Lower leg skin (tissue), 3 donors: ENCODE measurements around the gene UNC13B.

Source experiments
- POLR2A ChIP-seq, 2 donors: fragments of 450-650 bp; IDR thresholded peaks; one replicate each; pipeline ENCODE4 v1.6.1; 2016 to 2017; ENCODE audit warnings: antibody characterized with exemption in 2 of 2, mild to moderate bottlenecking in 1 of 2, moderate library complexity in 1 of 2
- TF ChIP-seq, protein P1 (sequence below), 3 donors: fragments of 450-650 bp; IDR thresholded peaks; one replicate each; pipeline ENCODE4 v1.5.1; 2016; ENCODE audit warnings: antibody characterized with exemption in 3 of 3, mild to moderate bottlenecking in 3 of 3, moderate library complexity in 2 of 3

GRCh38 chr9:35236692-35237091 is 74.9 kb downstream of the UNC13B start:
- TF ChIP-seq, protein P1, sequence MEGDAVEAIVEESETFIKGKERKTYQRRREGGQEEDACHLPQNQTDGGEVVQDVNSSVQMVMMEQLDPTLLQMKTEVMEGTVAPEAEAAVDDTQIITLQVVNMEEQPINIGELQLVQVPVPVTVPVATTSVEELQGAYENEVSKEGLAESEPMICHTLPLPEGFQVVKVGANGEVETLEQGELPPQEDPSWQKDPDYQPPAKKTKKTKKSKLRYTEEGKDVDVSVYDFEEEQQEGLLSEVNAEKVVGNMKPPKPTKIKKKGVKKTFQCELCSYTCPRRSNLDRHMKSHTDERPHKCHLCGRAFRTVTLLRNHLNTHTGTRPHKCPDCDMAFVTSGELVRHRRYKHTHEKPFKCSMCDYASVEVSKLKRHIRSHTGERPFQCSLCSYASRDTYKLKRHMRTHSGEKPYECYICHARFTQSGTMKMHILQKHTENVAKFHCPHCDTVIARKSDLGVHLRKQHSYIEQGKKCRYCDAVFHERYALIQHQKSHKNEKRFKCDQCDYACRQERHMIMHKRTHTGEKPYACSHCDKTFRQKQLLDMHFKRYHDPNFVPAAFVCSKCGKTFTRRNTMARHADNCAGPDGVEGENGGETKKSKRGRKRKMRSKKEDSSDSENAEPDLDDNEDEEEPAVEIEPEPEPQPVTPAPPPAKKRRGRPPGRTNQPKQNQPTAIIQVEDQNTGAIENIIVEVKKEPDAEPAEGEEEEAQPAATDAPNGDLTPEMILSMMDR (IDR thresholded peaks at IDR 0.05): no peak
- TF ChIP-seq POLR2A (IDR thresholded peaks at IDR 0.05): no peak
